AG04450 (cell line): Measurements from ENCODE around the gene TBCD. TPM values are rescaled to one million over a fixed set of nuclear protein-coding genes. Genes with fewer than 3 reads are reported as not detected.

ENCODE experiments used
- CTCF ChIA-PET: fragments of 300-600, 350-600 bp; formaldehyde crosslinking; extraction: SDS; loops from one replicate; lab custom pipeline; 2022; ENCODE audit warnings: antibody characterized with exemption, inconsistent platforms; lab: Charles Lee
- POLR2A ChIA-PET: fragments of 350-600 bp; formaldehyde crosslinking; extraction: SDS; loops from one replicate; lab custom pipeline; 2021; ENCODE audit warnings: antibody characterized with exemption, inconsistent platforms; lab: Yijun Ruan, JAX
- DNase-seq: peaks from one replicate; pipeline ENCODE4 v3.0.0-alpha.2; 2011; ENCODE audit warnings: low read depth, low spot score
- H3K27ac ChIP-seq: one replicate; pipeline ENCODE4 v1.5.1; 2012; ENCODE audit warnings: low read depth, low read length, control low read depth
- H3K27me3 ChIP-seq: one replicate; pipeline ENCODE4 v1.6.0; 2012; ENCODE audit warnings: low read length; ENCODE audit not compliant: control insufficient read depth, insufficient read depth
- H3K4me3 ChIP-seq: 2 replicates; pipeline ENCODE4 v1.5.1; 2011; ENCODE audit warnings: mild to moderate bottlenecking, low read depth, low read length, control low read depth
- H3K9me3 ChIP-seq: 2 replicates; pipeline ENCODE4 v1.5.1; 2012; ENCODE audit warnings: low read length; ENCODE audit not compliant: control insufficient read depth, insufficient read depth
- polyA plus RNA-seq: library from polyadenylated mRNA; depleted of rRNA; stranded (reverse); fragments of >200 nt; gene quantifications from 2 replicates; pipeline ENCODE4 v1.2.3, GENCODE V29; 2011
- TF ChIP-seq, protein P1 (sequence below): IDR thresholded peaks from 2 replicates; pipeline ENCODE4 v1.5.1; 2011; ENCODE audit warnings: low read depth, low read length, control low read depth, inconsistent platforms

TBCD gene
- polyA plus RNA-seq, 1 experiment: 28.5 TPM

GRCh38 chr17:82930924-82931698 lies 179.2 kb downstream of the TBCD start:
- POLR2A ChIA-PET: no interaction called here
- H3K4me3 ChIP-seq: no peak overlapping the region
- peaks cover 32% of the 10 kb centered on the region; the same call in 1 of the 2 replicates for H3K9me3 ChIP-seq
- H3K27ac ChIP-seq: peak overlapping the region; percentile 75
- H3K27me3 ChIP-seq: no peaks in the 10 kb centered on the region
- CTCF ChIA-PET: interaction anchor here (1.3 to 2.4 kb wide), 2 partner anchors 16 to 149 kb away, joined by 3 to 6 read pairs; no protein-coding TSS in a partner anchor
- DNase-seq: no peak
- TF ChIP-seq, protein P1, sequence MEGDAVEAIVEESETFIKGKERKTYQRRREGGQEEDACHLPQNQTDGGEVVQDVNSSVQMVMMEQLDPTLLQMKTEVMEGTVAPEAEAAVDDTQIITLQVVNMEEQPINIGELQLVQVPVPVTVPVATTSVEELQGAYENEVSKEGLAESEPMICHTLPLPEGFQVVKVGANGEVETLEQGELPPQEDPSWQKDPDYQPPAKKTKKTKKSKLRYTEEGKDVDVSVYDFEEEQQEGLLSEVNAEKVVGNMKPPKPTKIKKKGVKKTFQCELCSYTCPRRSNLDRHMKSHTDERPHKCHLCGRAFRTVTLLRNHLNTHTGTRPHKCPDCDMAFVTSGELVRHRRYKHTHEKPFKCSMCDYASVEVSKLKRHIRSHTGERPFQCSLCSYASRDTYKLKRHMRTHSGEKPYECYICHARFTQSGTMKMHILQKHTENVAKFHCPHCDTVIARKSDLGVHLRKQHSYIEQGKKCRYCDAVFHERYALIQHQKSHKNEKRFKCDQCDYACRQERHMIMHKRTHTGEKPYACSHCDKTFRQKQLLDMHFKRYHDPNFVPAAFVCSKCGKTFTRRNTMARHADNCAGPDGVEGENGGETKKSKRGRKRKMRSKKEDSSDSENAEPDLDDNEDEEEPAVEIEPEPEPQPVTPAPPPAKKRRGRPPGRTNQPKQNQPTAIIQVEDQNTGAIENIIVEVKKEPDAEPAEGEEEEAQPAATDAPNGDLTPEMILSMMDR: no peak

DNA sequence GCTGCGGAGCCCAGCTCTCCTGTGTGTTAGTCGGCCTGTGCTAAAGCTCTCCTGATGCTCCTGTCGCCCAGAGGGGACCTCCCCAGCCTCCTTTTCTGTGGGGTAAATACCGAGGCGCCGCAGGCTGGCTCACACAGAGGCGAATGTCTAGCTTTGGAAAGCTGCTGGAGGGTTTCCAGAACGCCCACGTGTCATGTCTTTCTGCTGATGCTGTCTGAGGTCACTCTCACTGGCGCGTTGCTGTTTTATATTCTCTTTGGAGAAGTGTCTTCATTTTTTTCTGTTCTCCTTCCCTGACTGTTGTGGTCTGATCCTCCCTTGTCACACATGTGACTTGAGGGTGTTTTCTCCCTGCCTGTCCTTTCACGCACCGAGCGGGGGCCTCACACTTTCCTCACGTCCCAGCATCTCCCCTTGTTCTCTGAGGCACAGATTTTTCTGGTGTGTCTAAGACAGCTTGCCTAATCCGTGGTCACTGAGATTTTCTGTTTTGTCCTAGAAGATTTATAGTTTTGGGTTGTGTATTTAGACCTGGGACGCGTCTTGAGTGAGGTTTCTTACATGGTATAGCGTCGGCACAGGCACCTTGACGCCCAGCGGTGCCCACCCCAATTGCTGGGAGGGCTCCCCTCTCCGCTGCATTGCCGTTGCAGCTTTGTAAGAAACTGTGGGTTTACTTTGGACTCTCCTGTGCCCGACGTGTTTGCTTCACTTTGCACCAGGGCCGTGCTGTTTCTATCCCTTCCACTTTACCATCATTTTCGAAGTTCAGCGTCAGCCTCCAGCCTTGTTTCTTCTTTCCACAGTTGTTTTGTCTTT lies 180.0 kb downstream of the TBCD start:
- Histone ChIP-seq H3K27me3 (no peaks in the 10 kb centered on the region), H3K4me3 (no peak overlapping the region), H3K27ac (peak overlapping the region; percentile 75), H3K9me3 (peaks cover 32% of the 10 kb centered on the region; the same call in 1 of the 2 replicates)
- CTCF ChIA-PET: interaction anchor here (0.6 to 2.4 kb wide), 5 partner anchors 17 to 157 kb away, joined by 3 to 6 read pairs (median 3); no protein-coding TSS in a partner anchor
- peak; percentile 73 for DNase-seq
- TF ChIP-seq, protein P1: no peak
- POLR2A ChIA-PET: no interaction called here

DNA sequence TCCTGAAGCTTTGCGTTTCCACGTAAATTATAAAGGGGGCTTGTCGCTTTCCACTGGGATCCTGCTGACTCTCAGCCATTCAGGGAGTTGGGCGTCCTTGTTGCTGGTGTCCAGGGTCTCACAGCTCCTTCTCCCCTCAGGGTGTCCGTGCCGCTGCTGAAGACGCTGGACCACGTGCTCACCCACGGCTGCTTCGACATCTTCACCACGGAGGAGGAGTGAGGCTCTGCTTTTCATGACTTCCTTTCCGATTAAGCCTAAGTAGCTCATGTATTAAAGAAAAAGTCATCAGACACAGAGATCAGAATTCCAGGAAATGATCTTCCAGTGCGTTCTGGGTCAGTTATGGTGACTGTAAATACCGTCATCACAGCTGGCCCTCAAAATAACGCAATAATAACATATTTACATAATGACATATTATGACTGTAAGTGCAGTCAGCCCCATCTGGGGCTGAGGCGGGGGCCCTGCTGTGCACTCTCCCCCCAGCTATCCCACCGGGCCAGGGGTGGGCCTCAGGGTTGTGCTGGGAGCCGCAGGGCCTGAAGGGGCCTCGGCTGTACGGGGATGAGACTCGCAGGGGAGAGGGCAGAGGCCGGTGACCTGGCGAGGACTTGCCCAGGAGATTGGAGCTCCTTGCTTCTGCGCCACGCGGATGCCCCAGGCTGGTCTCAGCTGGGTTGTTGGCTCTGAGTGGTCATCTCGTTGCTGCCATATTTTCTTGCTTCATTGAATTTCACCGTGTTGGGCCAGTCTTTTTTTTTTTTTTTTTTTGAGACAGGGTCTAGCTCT lies 180.8 kb downstream of the TBCD start:
- H3K4me3 ChIP-seq: no peak overlapping the region
- DNase-seq: peak; percentile 20
- H3K27ac ChIP-seq: peak overlapping the region; percentile 75
- no peaks in the 10 kb centered on the region for H3K27me3 ChIP-seq
- CTCF ChIA-PET: interaction anchor here (0.6 to 2.4 kb wide), 5 partner anchors 18 to 158 kb away, joined by 3 to 6 read pairs (median 3); no protein-coding TSS in a partner anchor
- TF ChIP-seq, protein P1: no peak
- POLR2A ChIA-PET: no interaction called here
- peaks cover 28% of the 10 kb centered on the region; the same call in 1 of the 2 replicates for H3K9me3 ChIP-seq

- CTCF ChIA-PET: interaction anchor here (1.0 kb wide), 1 partner anchor 153 kb away, joined by 3 read pairs; no protein-coding TSS in a partner anchor
- POLR2A ChIA-PET: interaction anchor here (0.7 kb wide), 1 partner anchor 149 kb away, joined by 4 read pairs; no protein-coding TSS in a partner anchor
- H3K27ac ChIP-seq: no peak overlapping the region
- H3K9me3 ChIP-seq: peaks cover 27% of the 10 kb centered on the region; the same call in 1 of the 2 replicates
- no peak for DNase-seq
- H3K27me3 ChIP-seq: no peaks in the 10 kb centered on the region
- TF ChIP-seq, protein P1: 0 out of 2 replicates have a peak, but pooled peaks have one; percentile 1
- H3K4me3 ChIP-seq: no peak overlapping the region
Observed at GRCh38 chr17:82933911-82934310, 182.0 kb downstream of the TBCD start.
